HepG2 (cell line): ENCODE results near the gene KCNK7. TPM values are rescaled to one million over a fixed set of nuclear protein-coding genes. Genes with fewer than 3 reads are reported as not detected.
A peak's percentile ranks its signal among the peaks of the same experiment; 100 is the strongest.

Source experiments
- ARID4A ChIP-seq: sonication (generic); formaldehyde crosslinking; IDR thresholded peaks from 2 replicates; pipeline ENCODE4 v1.5.0; 2020; ENCODE audit warnings: mild to moderate bottlenecking, missing genetic modification reagents, borderline replicate concordance
- CSRNP1 ChIP-seq: sonication (generic); formaldehyde crosslinking; IDR thresholded peaks from 2 replicates; pipeline ENCODE4 v1.8.1; 2023; ENCODE audit warnings: mild to moderate bottlenecking, missing genetic modification reagents
- HIC2 ChIP-seq: sonication (generic); formaldehyde crosslinking; IDR thresholded peaks from 2 replicates; pipeline ENCODE4 v1.9.0; 2022; ENCODE audit warnings: low read depth, missing genetic modification reagents
- JUNB ChIP-seq: sonication (generic); formaldehyde crosslinking; IDR thresholded peaks from 2 replicates; pipeline ENCODE4 v1.8.0; 2022; ENCODE audit warnings: missing genetic modification reagents, mild to moderate bottlenecking, borderline replicate concordance
- LCORL ChIP-seq, 2 experiments: fragments of 450-650 bp in 1 of 2; sonication (generic) in 1 of 2; formaldehyde crosslinking in 1 of 2; IDR thresholded peaks; 2 replicates each; pipeline versions ENCODE4 v1.5.0 to v1.6.1; 2017 to 2020; ENCODE audit warnings: antibody characterized with exemption in 1 of 2, missing genetic modification reagents in 1 of 2
- MYC ChIP-seq: sonication (generic); formaldehyde crosslinking; IDR thresholded peaks from 2 replicates; pipeline ENCODE4 v1.9.0; 2021; ENCODE audit warnings: missing genetic modification reagents, borderline replicate concordance
- NONO ChIP-seq, 2 experiments: fragments of 450-650 bp in 1 of 2; sonication (generic) in 1 of 2; formaldehyde crosslinking in 1 of 2; IDR thresholded peaks in 1 of 2; conservative IDR thresholded peaks in 1 of 2; 2 replicates each; pipeline versions ENCODE4 v1.6.1 to v1.8.0; 2017 to 2022; ENCODE audit warnings: mild to moderate bottlenecking in 1 of 2, missing genetic modification reagents in 1 of 2, moderate library complexity in 1 of 2
- POLR2G ChIP-seq: fragments of 200-400 bp; formaldehyde crosslinking; IDR thresholded peaks from 2 replicates; pipeline ENCODE4 v1.6.1; 2018; ENCODE audit warnings: mild to moderate bottlenecking, low read depth, low read length, moderate library complexity
- RFX1 ChIP-seq: fragments of 450-650 bp; IDR thresholded peaks from 2 replicates; pipeline ENCODE4 v1.6.1; 2017
- SMAD1 ChIP-seq: sonication (generic); formaldehyde crosslinking; IDR thresholded peaks from 2 replicates; pipeline ENCODE4 v1.4.0; 2020; ENCODE audit warnings: missing genetic modification reagents, low read depth, mild to moderate bottlenecking, borderline replicate concordance
- ZBTB14 ChIP-seq: sonication (generic); formaldehyde crosslinking; IDR thresholded peaks from 2 replicates; pipeline ENCODE4 v1.4.0; 2020; ENCODE audit warnings: missing genetic modification reagents
- ZBTB21 ChIP-seq: sonication (generic); formaldehyde crosslinking; IDR thresholded peaks from 2 replicates; pipeline ENCODE4 v1.4.0; 2020; ENCODE audit warnings: missing genetic modification reagents
- ZNF446 ChIP-seq: sonication (generic); formaldehyde crosslinking; IDR thresholded peaks from 2 replicates; pipeline ENCODE4 v1.5.0; 2020; ENCODE audit warnings: mild to moderate bottlenecking, missing genetic modification reagents
- ZNF800 ChIP-seq: sonication (generic); formaldehyde crosslinking; IDR thresholded peaks from 2 replicates; pipeline ENCODE4 v1.4.0; 2020; ENCODE audit warnings: missing genetic modification reagents
- ZSCAN20 ChIP-seq: sonication (generic); formaldehyde crosslinking; IDR thresholded peaks from 2 replicates; pipeline ENCODE4 v1.4.0; 2020; ENCODE audit warnings: missing genetic modification reagents, mild to moderate bottlenecking, borderline replicate concordance
- polyA plus RNA-seq, 8 experiments: library from polyadenylated mRNA; depleted of rRNA in 3 of 8; stranded (reverse) in 7 of 8; unstranded in 1 of 8; fragments of >200 nt; fragmentation: Illumina TruSeq in 4 of 8; extraction: Trizol in 4 of 8; gene quantifications; 2 replicates each; pipeline versions ENCODE4 v1.2.1 to v1.2.3, GENCODE V29; 2011 to 2016; ENCODE audit warnings: low read depth in 4 of 8, missing spikeins in 1 of 8, mixed read lengths in 1 of 8; ENCODE audit not compliant: insufficient read depth in 1 of 8
- total RNA-seq, 5 experiments: library from RNA; depleted of rRNA; stranded (reverse); fragments of >200 nt; fragmentation: Illumina TruSeq; extraction: Trizol; gene quantifications; 2 replicates each; pipeline ENCODE4 v1.2.3, GENCODE V29; 2016; ENCODE audit warnings: low read depth in 1 of 5

KCNK7 gene
- total and polyA plus RNA-seq, 2 of the 13 experiments (the other 11 are each of a cell fraction or from before 2014, with no cell fraction given) = 0.11 TPM; not detected in 1

- TF ChIP-seq LCORL (IDR thresholded peaks at IDR 0.05) = no peak
- peak; percentile 76 for TF ChIP-seq LCORL (CRISPR knock-in tag; IDR thresholded peaks at IDR 0.05)
- TF ChIP-seq ZNF800 = no peak
- peak; percentile 43; the same call in 1 of the 2 replicates for TF ChIP-seq ARID4A (CRISPR knock-in tag)
- TF ChIP-seq JUNB = no peak
- 0 out of 2 replicates have a peak, but pooled peaks have one; percentile 32 for TF ChIP-seq ZSCAN20 (CRISPR knock-in tag)
- peak; percentile 41; the same call in 1 of the 2 replicates for TF ChIP-seq ZBTB14 (CRISPR knock-in tag)
- TF ChIP-seq POLR2G = peak; percentile 25; the same call in 1 of the 2 replicates
- TF ChIP-seq ZNF446 = no peak
- TF ChIP-seq ZBTB21 (CRISPR knock-in tag) = no peak
- no peak; the same call in 1 of the 2 replicates for TF ChIP-seq CSRNP1 (CRISPR knock-in tag)
- TF ChIP-seq MYC (CRISPR knock-in tag) = no peak
- TF ChIP-seq SMAD1 (CRISPR knock-in tag) = no peak
- no peak for TF ChIP-seq RFX1
- no peak for TF ChIP-seq NONO (IDR thresholded peaks at IDR 0.05)
- 0 out of 2 replicates have a peak, but pooled peaks have one; percentile 9 for TF ChIP-seq NONO (CRISPR knock-in tag; conservative IDR thresholded peaks at IDR 0.05)
- TF ChIP-seq HIC2 (CRISPR knock-in tag) = no peak
These were observed 37.3 kb downstream of the KCNK7 start, which contains the start of gene LTBP3 (continued) for GRCh38 chr11:65558002-65558929.
